GM19240 (cell line): ENCODE data around the gene NECTIN2.
A peak's percentile ranks its signal among the peaks of the same experiment; 100 is the strongest.
"Not testable (repeated sequence)": the region's sequence is repeated elsewhere in the genome, so short reads cannot be mapped to it uniquely, and the experiment has no call there.

Experiments
- DNase-seq: peaks from one replicate; pipeline ENCODE4 v3.0.0; 2011; ENCODE audit warnings: low spot score; ENCODE audit not compliant: insufficient read length

The NECTIN2 gene

DNA sequence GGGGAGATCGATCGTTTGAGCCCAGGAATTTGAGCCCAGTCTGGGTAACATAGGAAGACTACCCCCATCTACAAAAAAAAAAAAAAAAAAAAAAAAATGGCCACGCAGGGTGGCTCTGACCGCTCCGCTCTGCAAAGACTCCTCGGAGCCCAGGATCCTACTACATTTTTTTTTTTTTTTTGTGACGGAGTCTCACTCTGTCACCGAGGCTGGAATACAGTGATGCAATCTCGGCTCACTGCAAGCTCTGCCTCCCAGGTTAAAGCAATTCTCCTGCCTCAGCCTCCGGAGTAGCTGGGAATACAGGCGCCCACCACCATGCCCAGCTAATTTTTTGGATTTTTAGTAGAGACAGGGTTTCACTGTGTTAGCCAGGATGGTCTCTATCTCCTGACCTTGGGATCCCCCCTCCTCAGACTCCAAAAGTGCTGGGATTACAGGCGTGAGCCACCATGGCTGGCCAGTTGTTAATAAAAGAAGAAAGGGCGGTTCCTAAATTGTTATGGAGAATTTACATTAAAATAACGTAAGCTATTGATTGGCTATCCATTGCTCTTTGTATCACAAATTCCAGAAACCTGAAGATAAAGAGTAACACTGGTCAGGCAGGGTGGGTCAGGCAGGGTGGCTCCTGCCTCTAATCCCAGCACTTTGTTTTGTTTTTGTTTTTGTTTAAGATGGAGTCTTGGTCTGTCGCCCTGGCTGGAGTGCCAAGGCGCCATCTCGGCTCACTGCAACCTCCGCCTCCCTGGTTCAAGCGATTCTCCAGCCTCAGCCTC is 36.7 kb downstream of the NECTIN2 start:
- not testable (repeated sequence) for DNase-seq

DNA sequence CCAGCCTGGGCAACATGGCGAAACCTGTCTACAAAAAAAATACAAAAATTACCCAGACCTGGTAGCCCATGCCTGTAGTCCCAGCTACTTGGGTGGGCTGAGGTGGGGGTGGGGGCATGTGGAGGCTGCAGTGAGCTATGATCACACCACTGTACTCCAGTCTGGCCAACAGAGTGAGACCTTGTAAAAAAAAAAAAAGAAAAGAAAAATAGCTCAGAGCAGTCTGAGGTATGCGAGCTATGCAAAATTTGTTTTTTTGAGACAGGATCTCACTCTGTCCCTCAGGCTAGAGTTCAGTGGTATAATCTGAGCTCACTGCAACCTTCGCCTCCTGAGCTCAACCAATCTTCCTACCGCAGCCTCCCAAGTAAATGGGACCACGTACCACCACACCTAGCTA is 37.8 kb downstream of the NECTIN2 start:
- DNase-seq: no peak

DNA sequence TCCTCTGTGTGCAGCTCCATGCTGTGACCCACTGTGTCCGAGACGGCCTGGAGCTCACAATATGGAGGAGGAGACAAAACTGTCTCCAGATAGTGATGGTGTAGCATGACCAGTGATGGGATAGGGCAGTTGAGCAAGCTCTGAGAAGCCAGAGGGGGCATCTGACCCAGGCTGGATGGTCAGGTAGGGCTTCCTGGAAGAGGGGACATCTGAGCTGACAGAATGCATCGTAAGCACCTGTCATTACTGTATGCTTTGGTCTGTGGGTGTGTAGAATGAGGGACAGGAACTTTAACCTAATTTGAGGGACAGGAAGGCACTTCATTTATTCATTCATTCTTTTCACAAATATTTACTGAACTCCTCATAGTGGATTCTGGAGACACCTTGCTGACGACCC is 38.5 kb downstream of the NECTIN2 start:
- no peak for DNase-seq

DNA sequence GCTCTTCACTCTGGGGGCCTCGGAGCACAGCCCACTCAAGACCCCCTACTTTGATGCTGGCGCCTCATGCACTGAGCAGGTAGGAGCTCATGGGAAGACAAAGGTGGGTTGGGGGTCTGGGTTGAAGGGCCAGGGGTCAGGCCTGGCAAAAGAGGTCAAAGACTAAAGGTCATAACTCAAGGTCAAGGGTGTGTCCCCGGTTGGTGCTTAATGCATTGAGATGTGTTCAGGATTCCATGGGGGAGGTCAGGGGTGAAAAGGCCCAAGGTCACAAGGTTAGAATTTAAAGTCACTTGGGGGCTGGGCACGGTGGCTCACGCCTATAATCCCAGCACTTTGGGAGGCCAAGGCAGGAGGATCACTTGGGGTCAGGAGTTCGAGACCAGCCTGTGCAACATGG is 40.0 kb downstream of the NECTIN2 start:
- DNase-seq: no peak

DNA sequence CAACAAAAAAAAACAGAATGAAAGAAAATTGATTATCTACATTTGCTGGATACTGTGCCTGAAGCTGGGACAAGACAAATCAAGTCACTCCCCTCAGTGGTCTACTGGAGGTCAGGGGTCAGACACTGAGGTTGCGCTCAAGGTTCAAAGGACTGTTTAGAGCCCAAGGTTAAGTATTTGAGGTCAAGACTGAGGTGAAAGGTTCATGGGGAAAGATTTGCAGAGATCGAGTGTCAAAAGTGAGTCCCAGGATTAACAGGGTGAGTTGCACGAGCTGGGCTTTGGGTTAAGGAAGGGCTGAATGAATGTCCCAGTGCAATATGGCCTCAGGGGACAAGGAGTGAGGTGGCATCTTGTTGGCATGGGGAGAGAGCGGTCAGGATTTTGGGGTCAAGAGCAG is 41.6 kb downstream of the NECTIN2 start:
- no peak for DNase-seq

DNA sequence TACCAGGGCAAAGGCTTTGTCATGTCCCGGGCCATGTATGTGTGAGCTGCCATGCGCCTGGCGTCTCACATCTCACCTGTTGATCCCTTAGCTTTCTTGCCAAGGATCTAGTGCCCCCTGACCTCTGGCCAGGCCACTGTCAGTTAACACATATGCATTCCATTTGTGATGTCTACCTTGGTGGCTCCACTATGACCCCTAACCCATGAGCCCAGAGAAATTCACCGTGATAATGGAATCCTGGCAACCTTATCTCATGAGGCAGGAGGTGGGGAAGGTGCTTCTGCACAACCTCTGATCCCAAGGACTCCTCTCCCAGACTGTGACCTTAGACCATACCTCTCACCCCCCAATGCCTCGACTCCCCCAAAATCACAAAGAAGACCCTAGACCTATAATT is 42.2 kb downstream of the NECTIN2 start:
- DNase-seq: not testable (repeated sequence)

DNA sequence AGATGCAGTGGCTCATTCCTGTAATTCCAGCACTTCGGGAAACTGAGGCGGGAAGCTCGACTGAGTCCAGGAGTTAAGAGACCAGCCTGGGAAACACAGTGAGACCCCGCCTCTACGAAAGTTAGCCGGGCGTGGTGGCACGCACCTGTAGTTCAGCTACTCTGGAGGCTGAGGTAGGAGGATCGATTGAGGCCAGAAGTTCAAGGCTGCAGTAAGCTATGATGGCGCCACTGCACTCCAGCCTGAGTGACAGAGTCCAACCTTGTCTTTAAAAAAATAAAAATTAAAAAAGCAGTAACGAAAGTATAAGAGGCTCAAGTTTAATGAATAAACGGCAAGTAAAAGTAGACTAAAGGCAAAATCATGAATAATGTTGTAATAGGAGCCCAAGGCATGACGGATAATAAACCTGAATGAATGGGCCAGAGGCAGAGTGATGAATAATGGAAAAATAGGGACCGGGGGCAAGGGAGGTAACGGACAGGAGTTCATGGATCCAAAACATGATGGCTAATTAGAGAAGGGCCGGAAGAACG is 43.8 kb downstream of the NECTIN2 start:
- no peak for DNase-seq

DNA sequence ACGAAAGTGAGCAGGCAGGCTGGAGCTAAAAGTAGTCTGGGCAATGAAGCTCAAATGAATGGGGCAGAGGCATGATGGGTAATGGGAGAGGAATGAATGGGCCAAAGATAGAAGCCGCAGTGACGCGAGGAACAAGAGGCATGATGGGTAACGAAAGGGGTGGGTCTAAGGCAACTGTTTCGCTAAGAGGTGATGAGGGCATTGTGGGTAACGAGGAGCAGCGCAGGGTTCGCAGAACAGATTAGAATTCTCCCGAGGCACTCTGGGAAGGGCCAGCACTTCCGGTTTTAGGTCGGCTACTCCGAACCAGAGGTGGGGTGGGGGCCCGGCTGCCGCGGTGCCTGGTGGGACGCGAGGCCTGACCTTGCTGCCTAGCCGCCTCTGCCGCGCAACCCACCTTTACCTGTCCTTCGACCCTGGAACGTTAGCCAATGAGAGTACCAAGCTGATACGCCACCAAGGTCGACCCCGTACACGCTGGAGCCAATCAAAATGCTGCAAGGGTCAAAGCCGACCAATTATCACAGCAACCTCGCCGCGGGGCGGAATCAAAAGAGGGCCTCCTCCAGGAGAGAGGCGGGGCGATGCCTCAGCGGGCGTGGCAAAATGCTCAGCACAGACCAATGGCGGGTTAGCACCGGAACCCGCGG is 44.4 kb downstream of the NECTIN2 start:
- peak; percentile 94 for DNase-seq

DNA sequence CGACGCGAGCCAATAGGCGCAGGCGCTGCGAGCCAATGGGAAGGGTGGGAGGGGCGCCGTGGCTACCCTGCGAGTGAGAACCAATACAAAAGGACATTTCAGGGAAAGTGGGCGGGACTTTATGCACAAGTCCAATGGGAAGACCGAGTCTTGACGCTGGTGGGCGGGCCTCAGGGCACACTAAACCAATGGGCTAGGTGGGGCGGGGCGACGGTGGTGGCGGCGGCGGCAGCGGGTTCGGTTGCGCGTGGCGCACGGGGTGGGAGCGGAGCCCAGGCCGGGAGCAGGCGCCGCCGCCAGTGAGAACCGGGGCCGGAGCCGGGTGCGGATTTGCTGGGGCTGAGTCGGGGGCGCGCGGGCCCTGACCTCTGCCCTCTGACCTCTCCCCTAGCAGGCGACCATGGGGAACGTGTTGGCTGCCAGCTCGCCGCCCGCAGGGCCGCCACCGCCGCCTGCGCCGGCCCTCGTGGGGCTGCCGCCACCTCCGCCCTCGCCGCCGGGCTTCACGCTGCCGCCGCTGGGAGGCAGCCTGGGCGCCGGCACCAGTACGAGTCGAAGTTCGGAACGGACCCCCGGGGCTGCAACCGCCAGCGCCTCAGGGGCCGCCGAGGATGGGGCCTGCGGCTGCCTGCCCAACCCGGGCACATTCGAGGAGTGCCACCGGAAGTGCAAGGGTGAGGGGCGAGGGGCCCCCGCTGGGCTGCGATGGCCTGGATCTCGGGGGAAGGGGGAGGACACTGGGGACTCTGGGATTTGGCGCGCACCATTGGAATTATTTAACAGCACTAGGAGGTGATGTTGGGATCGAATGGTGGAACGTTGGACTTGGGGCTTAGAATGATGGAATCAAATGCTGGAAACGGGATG is 45.2 kb downstream of the NECTIN2 start, which contains the start of gene TOMM40:
Gene TOMM40 (plus strand): TSS at position 239 of the 867 bp plus-strand sequence. CDS start 162 bp downstream, at position 401.
- DNase-seq: no peak

DNA sequence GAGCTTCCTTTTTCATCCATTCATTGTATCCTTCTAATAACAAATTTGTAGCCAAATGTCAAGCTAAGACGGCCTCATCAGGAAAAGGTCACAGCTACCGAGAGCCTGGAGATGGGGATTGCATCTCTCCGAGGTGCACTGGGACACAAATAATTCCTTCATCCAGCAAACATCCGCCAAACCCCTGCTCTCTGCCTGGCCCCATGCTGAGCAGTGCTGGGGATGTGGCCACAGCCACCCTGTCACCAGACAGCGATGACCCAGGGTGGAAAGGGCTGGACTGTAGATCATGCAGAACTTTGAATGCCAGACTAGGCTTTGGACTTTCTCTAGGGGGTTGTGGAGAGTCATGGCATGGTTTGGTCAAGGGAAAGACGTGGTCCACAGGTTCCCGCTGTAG is 46.8 kb downstream of the NECTIN2 start:
- DNase-seq: no peak

DNA sequence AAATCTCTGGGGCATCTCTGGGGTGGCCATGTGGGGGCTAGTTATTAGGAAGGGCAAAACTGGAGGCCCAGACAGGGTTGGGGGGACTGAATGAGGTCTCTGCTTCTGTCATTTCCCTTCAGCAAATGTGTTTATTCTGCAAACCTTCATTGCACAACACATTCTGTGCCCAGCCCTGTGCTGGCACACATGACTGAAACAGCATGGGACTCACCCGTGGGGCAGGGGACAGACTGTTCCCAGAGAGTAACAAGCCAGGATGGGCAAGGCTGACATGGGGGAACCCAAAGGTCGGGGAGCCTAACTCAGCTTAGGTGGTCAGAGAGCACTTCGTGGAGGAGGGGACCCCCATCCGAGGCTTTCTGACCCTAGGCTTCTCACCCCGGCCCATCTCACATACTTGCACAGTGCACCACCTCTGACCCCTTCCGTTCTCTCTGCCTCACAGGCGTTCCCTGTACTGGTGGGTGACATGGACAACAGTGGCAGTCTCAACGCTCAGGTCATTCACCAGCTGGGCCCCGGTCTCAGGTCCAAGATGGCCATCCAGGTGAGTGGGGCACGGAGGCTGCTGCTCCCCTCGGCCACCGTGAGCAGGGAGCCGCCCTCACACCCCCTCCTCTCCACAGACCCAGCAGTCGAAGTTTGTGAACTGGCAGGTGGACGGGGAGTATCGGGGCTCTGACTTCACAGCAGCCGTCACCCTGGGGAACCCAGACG is 47.4 kb downstream of the NECTIN2 start:
- no peak for DNase-seq

DNA sequence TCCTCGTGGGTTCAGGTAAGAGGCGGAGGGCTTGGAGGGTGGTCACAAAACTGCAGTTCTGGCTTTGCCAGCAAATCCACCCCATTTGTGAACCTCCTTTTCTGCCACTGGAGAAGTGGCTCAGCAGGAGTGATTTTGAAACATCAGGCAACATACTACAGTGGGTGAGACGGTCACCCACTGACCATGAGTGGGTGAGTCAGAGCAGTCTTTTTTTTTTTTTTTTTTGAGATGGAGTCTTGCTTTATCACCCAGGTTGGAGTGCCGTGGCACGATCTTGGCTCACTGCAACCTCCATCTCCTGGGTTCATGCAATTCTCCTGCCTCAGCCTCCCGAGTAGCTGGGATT is 47.9 kb downstream of the NECTIN2 start:
- no peak for DNase-seq

DNA sequence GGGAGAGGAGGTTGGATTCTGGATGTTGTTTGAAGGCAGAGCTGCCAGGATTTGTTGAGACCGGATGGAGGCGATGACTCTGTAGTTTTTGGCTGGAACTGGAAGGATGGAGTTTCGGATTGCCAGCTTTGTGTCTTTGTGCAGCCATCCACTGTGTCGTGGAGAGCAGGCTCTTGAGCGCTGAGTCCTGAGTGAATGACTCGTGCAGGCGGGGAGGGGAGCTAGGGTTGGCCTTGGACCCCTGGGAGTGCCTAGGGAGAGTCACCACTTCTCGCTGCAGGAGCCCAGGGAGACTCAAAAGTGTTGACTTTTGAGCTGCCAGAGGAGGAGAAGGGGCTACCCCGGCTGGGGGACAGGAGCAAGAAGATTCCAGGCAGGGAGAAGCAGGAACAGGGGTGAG is 48.8 kb downstream of the NECTIN2 start:
- no peak for DNase-seq

DNA sequence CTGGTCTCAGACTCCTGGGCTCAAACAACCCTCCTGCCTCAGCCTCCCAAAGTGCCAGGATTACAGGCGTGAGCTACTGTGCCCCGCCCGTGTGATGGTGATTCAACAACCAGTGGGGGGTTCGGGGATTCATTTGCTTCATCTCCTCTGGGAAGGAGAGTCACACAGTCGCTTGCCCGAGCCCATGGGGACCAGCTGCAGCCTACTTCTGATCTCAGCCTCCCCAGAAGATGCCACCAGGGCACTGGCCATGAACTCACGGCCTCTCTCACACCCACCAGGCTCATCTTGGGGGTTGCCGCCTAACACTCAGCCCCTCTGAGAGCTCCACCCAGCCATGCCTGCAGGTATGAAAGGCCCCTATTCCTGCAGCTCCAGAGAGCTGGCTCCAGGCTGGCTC is 51.7 kb downstream of the NECTIN2 start:
- no peak for DNase-seq

DNA sequence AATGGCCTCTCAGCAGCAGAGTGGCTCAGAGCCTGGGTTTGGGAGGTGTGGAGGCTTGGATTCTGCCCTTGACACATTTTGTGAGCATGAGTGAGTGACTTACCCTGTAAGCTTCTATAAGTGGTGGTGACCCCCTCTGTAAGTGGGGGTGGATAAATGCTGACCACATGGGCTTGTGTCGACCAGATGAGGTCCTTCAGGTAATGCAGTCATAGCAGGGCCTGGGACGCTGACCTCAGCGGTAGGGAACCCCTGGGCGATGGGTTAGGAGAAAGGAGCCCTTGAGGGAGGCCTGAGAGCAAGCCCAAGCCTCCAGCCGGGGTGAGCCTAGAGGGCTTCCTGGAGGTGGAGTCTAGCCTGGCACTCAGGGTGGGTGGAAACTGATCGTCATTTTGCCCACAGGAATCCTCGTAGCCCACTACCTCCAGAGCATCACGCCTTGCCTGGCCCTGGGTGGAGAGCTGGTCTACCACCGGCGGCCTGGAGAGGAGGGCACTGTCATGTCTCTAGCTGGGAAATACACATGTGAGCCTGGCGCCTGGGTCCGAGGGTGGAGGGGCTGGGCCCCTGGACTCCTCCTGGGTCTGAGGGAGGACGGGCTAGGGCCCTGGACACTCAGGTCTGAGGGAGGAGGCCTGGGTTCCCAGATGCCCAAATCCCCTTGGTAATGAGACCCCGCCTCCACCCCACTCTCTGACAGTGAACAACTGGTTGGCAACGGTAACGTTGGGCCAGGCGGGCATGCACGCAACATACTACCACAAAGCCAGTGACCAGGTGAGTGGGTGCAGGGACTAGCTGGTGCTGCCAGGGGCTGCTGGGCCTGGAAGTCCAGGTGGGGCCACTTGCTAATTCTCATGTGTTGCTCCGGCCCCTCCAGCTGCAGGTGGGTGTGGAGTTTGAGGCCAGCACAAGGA is 54.5 kb downstream of the NECTIN2 start:
- DNase-seq: no peak

DNA sequence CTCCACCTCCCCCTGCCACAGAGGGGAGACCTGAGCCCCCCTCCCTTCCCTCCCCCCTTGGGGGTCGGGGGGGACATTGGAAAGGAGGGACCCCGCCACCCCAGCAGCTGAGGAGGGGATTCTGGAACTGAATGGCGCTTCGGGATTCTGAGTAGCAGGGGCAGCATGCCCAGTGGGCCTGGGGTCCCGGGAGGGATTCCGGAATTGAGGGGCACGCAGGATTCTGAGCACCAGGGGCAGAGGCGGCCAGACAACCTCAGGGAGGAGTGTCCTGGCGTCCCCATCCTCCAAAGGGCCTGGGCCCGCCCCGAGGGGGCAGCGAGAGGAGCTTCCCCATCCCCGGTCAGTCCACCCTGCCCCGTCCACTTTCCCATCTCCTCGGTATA is 57.1 kb downstream of the NECTIN2 start:
- no peak for DNase-seq

DNA sequence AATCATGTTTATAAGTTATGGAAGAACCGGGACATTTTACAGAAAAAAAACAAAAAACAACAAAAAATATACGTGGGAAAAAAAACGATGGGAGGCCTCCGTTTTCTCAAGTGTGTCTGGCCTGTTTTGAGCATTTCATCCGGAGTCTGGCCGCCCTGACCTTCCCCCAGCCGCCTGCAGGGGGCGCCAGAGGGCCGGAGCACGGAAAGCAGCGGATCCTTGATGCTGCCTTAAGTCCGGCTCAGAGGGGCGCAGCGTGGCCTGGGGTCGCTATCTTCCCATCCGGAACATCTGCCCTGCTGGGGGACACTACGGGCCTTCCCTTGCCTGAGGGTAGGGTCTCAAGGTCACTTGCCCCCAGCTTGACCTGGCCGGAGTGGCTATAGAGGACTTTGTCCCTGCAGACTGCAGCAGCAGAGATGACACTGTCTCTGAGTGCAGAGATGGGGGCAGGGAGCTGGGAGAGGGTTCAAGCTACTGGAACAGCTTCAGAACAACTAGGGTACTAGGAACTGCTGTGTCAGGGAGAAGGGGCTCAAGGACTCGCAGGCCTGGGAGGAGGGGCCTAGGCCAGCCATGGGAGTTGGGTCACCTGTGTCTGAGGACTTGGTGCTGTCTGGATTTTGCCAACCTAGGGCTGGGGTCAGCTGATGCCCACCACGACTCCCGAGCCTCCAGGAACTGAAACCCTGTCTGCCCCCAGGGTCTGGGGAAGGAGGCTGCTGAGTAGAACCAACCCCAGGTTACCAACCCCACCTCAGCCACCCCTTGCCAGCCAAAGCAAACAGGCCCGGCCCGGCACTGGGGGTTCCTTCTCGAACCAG is 57.7 kb downstream of the NECTIN2 start:
- peak; percentile 77 for DNase-seq

DNA sequence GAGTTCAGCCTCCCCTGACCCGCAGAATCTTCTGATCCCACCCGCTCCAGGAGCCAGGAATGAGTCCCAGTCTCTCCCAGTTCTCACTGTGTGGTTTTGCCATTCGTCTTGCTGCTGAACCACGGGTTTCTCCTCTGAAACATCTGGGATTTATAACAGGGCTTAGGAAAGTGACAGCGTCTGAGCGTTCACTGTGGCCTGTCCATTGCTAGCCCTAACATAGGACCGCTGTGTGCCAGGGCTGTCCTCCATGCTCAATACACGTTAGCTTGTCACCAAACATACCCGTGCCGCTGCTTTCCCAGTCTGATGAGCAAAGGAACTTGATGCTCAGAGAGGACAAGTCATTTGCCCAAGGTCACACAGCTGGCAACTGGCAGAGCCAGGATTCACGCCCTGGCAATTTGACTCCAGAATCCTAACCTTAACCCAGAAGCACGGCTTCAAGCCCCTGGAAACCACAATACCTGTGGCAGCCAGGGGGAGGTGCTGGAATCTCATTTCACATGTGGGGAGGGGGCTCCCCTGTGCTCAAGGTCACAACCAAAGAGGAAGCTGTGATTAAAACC is 58.4 kb downstream of the NECTIN2 start:
- no peak for DNase-seq
